Activated CD4-positive, alpha-beta T cell treated with anti-CD3 and anti-CD28 coated beads, Interleukin-2, amount 10 ng/mL, durations not matched to agents 7 days and 5 days (primary cell): Measurements from ENCODE around the gene UBE2E2. TPM values are rescaled to one million over a fixed set of nuclear protein-coding genes. Genes with fewer than 3 reads are reported as not detected.

Experiments used
- CTCF ChIA-PET: fragments of 350-600 bp; sonication (Branson Sonifier 250); formaldehyde crosslinking; loops from one replicate; lab custom pipeline; 2021; ENCODE audit warnings: antibody characterized with exemption; lab: Charles Lee
- POLR2A ChIA-PET: fragments of 350-600 bp; sonication (Branson Sonifier 250); formaldehyde crosslinking; loops from one replicate; lab custom pipeline; 2021; ENCODE audit warnings: antibody characterized with exemption; lab: Charles Lee
- DNase-seq: peaks from one replicate; pipeline ENCODE4 v3.0.0-alpha.2; 2020
- H3K27ac Mint-ChIP-seq: one replicate; pipeline ENCODE4 v1.8.0; 2021; ENCODE audit warnings: mild to moderate bottlenecking, moderate library complexity, mixed read lengths
- H3K27me3 Mint-ChIP-seq: one replicate; pipeline ENCODE4 v1.8.0; 2021; ENCODE audit warnings: mixed read lengths
- H3K36me3 Mint-ChIP-seq: one replicate; pipeline ENCODE4 v1.8.0; 2021; ENCODE audit warnings: low read depth, mixed read lengths
- H3K4me1 Mint-ChIP-seq: one replicate; pipeline ENCODE4 v1.8.0; 2021; ENCODE audit warnings: mixed read lengths
- H3K4me3 Mint-ChIP-seq: one replicate; pipeline ENCODE4 v1.8.0; 2021; ENCODE audit warnings: mild to moderate bottlenecking, moderate library complexity, mixed read lengths
- H3K9me3 Mint-ChIP-seq: one replicate; pipeline ENCODE4 v1.8.0; 2021; ENCODE audit warnings: mixed read lengths
- total RNA-seq, 2 experiments: library from RNA; stranded (reverse); gene quantifications; one replicate each; pipeline ENCODE4 v1.2.3, GENCODE V29; 2021

Gene UBE2E2
- total RNA-seq, 2 experiments from 2014 or later: 1.7 to 4.7 TPM

- H3K4me3 Mint-ChIP-seq: no peak overlapping the region
- peaks cover 2% of the 10 kb centered on the region for H3K9me3 Mint-ChIP-seq
- H3K36me3 Mint-ChIP-seq: no peaks in the 10 kb centered on the region
- CTCF ChIA-PET: no interaction called here
- POLR2A ChIA-PET: no interaction called here
- DNase-seq: no peak
- H3K4me1 Mint-ChIP-seq: no peaks in the 10 kb centered on the region
- no peaks in the 10 kb centered on the region for H3K27me3 Mint-ChIP-seq
- no peak overlapping the region for H3K27ac Mint-ChIP-seq
Measured at GRCh38 chr3:23547905-23548650, 345.0 kb downstream of the UBE2E2 start.

- POLR2A ChIA-PET: no interaction called here
Measured at GRCh38 chr3:23548706-23549105, 345.6 kb downstream of the UBE2E2 start.

GRCh38 chr3:23549148-23549910 lies 346.2 kb downstream of the UBE2E2 start:
- Mint-ChIP-seq H3K4me3 (no peak overlapping the region), H3K27ac (no peak overlapping the region), H3K9me3 (no peaks in the 10 kb centered on the region), H3K4me1 (no peaks in the 10 kb centered on the region), H3K27me3 (no peaks in the 10 kb centered on the region), H3K36me3 (no peaks in the 10 kb centered on the region)
- ChIA-PET CTCF (no interaction called here), POLR2A (no interaction called here)
- DNase-seq: no peak

More at GRCh38 chr3:23548706-23549105, 345.6 kb downstream of the UBE2E2 start:
- H3K27ac Mint-ChIP-seq: no peak overlapping the region
- CTCF ChIA-PET: no interaction called here
- DNase-seq: no peak
- H3K4me3 Mint-ChIP-seq: no peak overlapping the region
- no peaks in the 10 kb centered on the region for H3K27me3 Mint-ChIP-seq
- H3K36me3 Mint-ChIP-seq: no peaks in the 10 kb centered on the region
- H3K9me3 Mint-ChIP-seq: peaks cover 2% of the 10 kb centered on the region
- no peaks in the 10 kb centered on the region for H3K4me1 Mint-ChIP-seq

- H3K27me3 Mint-ChIP-seq: no peaks in the 10 kb centered on the region
Measured at GRCh38 chr3:23550402-23550801, 347.3 kb downstream of the UBE2E2 start.

GRCh38 chr3:23552506-23552905 lies 349.4 kb downstream of the UBE2E2 start:
- Mint-ChIP-seq H3K9me3 (no peaks in the 10 kb centered on the region), H3K27me3 (no peaks in the 10 kb centered on the region), H3K36me3 (no peaks in the 10 kb centered on the region), H3K27ac (no peak overlapping the region), H3K4me1 (no peaks in the 10 kb centered on the region), H3K4me3 (no peak overlapping the region)
- ChIA-PET CTCF (no interaction called here), POLR2A (no interaction called here)
- DNase-seq: no peak

More at GRCh38 chr3:23550402-23550801, 347.3 kb downstream of the UBE2E2 start:
- ChIA-PET POLR2A (no interaction called here), CTCF (no interaction called here)
- no peak for DNase-seq
- no peak overlapping the region for H3K27ac Mint-ChIP-seq
- no peaks in the 10 kb centered on the region for H3K4me1 Mint-ChIP-seq
- no peaks in the 10 kb centered on the region for H3K9me3 Mint-ChIP-seq
- no peaks in the 10 kb centered on the region for H3K36me3 Mint-ChIP-seq
- H3K4me3 Mint-ChIP-seq: no peak overlapping the region

GRCh38 chr3:23553353-23553752 lies 350.2 kb downstream of the UBE2E2 start:
- POLR2A ChIA-PET: no interaction called here
- Mint-ChIP-seq H3K9me3 (no peaks in the 10 kb centered on the region), H3K4me1 (no peaks in the 10 kb centered on the region), H3K4me3 (no peak overlapping the region), H3K27ac (no peak overlapping the region), H3K27me3 (no peaks in the 10 kb centered on the region), H3K36me3 (no peaks in the 10 kb centered on the region)
- no peak for DNase-seq
- CTCF ChIA-PET: no interaction called here

GRCh38 chr3:23565041-23565775 lies 362.1 kb downstream of the UBE2E2 start:
- ChIA-PET CTCF (no interaction called here), POLR2A (no interaction called here)
- no peaks in the 10 kb centered on the region for H3K27me3 Mint-ChIP-seq
- H3K4me3 Mint-ChIP-seq: no peak overlapping the region
- H3K4me1 Mint-ChIP-seq: no peaks in the 10 kb centered on the region
- H3K36me3 Mint-ChIP-seq: no peaks in the 10 kb centered on the region
- H3K27ac Mint-ChIP-seq: no peak overlapping the region
- peaks cover 4% of the 10 kb centered on the region for H3K9me3 Mint-ChIP-seq
- no peak for DNase-seq

- no peak overlapping the region for H3K27ac Mint-ChIP-seq
- no peaks in the 10 kb centered on the region for H3K4me1 Mint-ChIP-seq
- ChIA-PET CTCF (no interaction called here), POLR2A (no interaction called here)
- no peaks in the 10 kb centered on the region for H3K36me3 Mint-ChIP-seq
- peaks cover 4% of the 10 kb centered on the region for H3K9me3 Mint-ChIP-seq
- no peak overlapping the region for H3K4me3 Mint-ChIP-seq
- H3K27me3 Mint-ChIP-seq: no peaks in the 10 kb centered on the region
- no peak for DNase-seq
Measured at GRCh38 chr3:23566499-23566898, 363.4 kb downstream of the UBE2E2 start.

GRCh38 chr3:23567917-23568316 lies 364.8 kb downstream of the UBE2E2 start:
- Mint-ChIP-seq H3K27ac (no peak overlapping the region), H3K27me3 (no peaks in the 10 kb centered on the region), H3K4me3 (no peak overlapping the region), H3K4me1 (no peaks in the 10 kb centered on the region), H3K9me3 (peaks cover 4% of the 10 kb centered on the region), H3K36me3 (no peaks in the 10 kb centered on the region)
- ChIA-PET POLR2A (no interaction called here), CTCF (interaction anchor here (0.5 kb wide), 1 partner anchor 14 kb away, joined by 3 read pairs; no protein-coding TSS in a partner anchor)
- DNase-seq: no peak

- Mint-ChIP-seq H3K27ac (no peak overlapping the region), H3K9me3 (no peaks in the 10 kb centered on the region), H3K4me3 (no peak overlapping the region), H3K4me1 (no peaks in the 10 kb centered on the region), H3K36me3 (no peaks in the 10 kb centered on the region), H3K27me3 (no peaks in the 10 kb centered on the region)
- ChIA-PET CTCF (no interaction called here), POLR2A (no interaction called here)
- no peak for DNase-seq
Measured at GRCh38 chr3:23573827-23574226, 370.7 kb downstream of the UBE2E2 start.

- no peak overlapping the region for H3K4me3 Mint-ChIP-seq
- H3K9me3 Mint-ChIP-seq: no peaks in the 10 kb centered on the region
- no peaks in the 10 kb centered on the region for H3K36me3 Mint-ChIP-seq
- ChIA-PET CTCF (no interaction called here), POLR2A (no interaction called here)
- DNase-seq: no peak
- no peak overlapping the region for H3K27ac Mint-ChIP-seq
- H3K4me1 Mint-ChIP-seq: no peaks in the 10 kb centered on the region
- no peaks in the 10 kb centered on the region for H3K27me3 Mint-ChIP-seq
Measured at GRCh38 chr3:23574822-23575315, 371.7 kb downstream of the UBE2E2 start.

- no peak overlapping the region for H3K4me3 Mint-ChIP-seq
- H3K4me1 Mint-ChIP-seq: no peaks in the 10 kb centered on the region
- ChIA-PET POLR2A (no interaction called here), CTCF (interaction anchor here (0.6 kb wide), 1 partner anchor 39 kb away, joined by 3 read pairs; no protein-coding TSS in a partner anchor)
- H3K9me3 Mint-ChIP-seq: no peaks in the 10 kb centered on the region
- H3K36me3 Mint-ChIP-seq: no peaks in the 10 kb centered on the region
- no peak overlapping the region for H3K27ac Mint-ChIP-seq
- no peaks in the 10 kb centered on the region for H3K27me3 Mint-ChIP-seq
- no peak for DNase-seq
Measured at GRCh38 chr3:23575697-23576096, 372.6 kb downstream of the UBE2E2 start.
